ENCODE data around the gene CMIP. TPM values are rescaled to one million over a fixed set of nuclear protein-coding genes. Genes with fewer than 3 reads are reported as not detected.

Gene CMIP
- total RNA-seq, 1 donor from 2014 or later = 27.7 TPM

- H3K27me3 ChIP-seq (ENCODE audit: control insufficient read depth, insufficient read depth, low read length) = no peaks in the 10 kb centered on the region
- no peak overlapping the region for H3K4me3 ChIP-seq (ENCODE audit: low read depth, low read length)
- DNase-seq (ENCODE audit: low read depth) = no peak
- H3K36me3 ChIP-seq (ENCODE audit: control insufficient read depth, insufficient read depth, low read length) = no peaks in the 10 kb centered on the region
- TF ChIP-seq CTCF (IDR thresholded peaks at IDR 0.05; ENCODE audit: insufficient read depth, low read length, poor library complexity, severe bottlenecking) = no peak
Observed at GRCh38 chr16:81756615-81757356, 312.2 kb downstream of the CMIP start.

GRCh38 chr16:81758376-81758775 is 313.8 kb downstream of the CMIP start:
- no peak for TF ChIP-seq CTCF (IDR thresholded peaks at IDR 0.05; ENCODE audit: insufficient read depth, low read length, poor library complexity, severe bottlenecking)
- no peak for DNase-seq (ENCODE audit: low read depth)

More at GRCh38 chr16:81758376-81758775, 313.8 kb downstream of the CMIP start:
- no peak overlapping the region for H3K4me3 ChIP-seq (ENCODE audit: low read depth, low read length)
- no peaks in the 10 kb centered on the region for H3K27me3 ChIP-seq (ENCODE audit: control insufficient read depth, insufficient read depth, low read length)
- H3K36me3 ChIP-seq (ENCODE audit: control insufficient read depth, insufficient read depth, low read length) = no peaks in the 10 kb centered on the region

Other genes starting within 250 kb of the CMIP start
- gene BCO1, start 206.1 kb upstream of the CMIP start, total RNA-seq = 0.13 and 0.14 TPM in 2 replicates
- 9.7 and 12.5 TPM in 2 replicates for gene GAN, start 129.8 kb upstream of the CMIP start, total RNA-seq